Upper lobe of left lung (tissue), 6 donors: ENCODE results near the gene OPRM1. TPM values are rescaled to one million over a fixed set of nuclear protein-coding genes. Genes with fewer than 3 reads are reported as not detected.

Experiments
- ATAC-seq, 2 donors: fragments of 200-7000 bp; cut with Tn5 transposase; one replicate each; pipeline ENCODE4 v1.9.1; 2022; ENCODE audit warnings: mild to moderate bottlenecking in 2 of 2, moderate library complexity in 2 of 2; ENCODE audit not compliant: low FRiP score in 2 of 2
- DNase-seq, 2 donors: peaks; one replicate each; pipeline ENCODE4 v3.0.0-alpha.2; 2019 to 2020
- H3K27ac ChIP-seq, 4 donors: fragments of 200-600 bp; sonication (generic); one replicate each; pipeline ENCODE4 v1.5.1; 2016 to 2019
- H3K27me3 ChIP-seq, 4 donors: fragments of 200-600 bp; sonication (generic); one replicate each; pipeline ENCODE4 v1.5.1; 2017 to 2019
- H3K36me3 ChIP-seq, 4 donors: fragments of 200-600 bp; sonication (generic); one replicate each; pipeline ENCODE4 v1.5.1; 2016 to 2019
- H3K4me1 ChIP-seq, 4 donors: fragments of 200-600 bp; sonication (generic); one replicate each; pipeline ENCODE4 v1.5.1; 2018 to 2019
- H3K4me3 ChIP-seq, 4 donors: fragments of 200-600 bp; sonication (generic); one replicate each; pipeline ENCODE4 v1.5.1; 2017 to 2019; ENCODE audit warnings: mild to moderate bottlenecking in 2 of 4, moderate library complexity in 1 of 4
- H3K9me3 ChIP-seq, 4 donors: fragments of 200-600 bp; sonication (generic); one replicate each; pipeline ENCODE4 v1.5.1; 2018 to 2019
- EP300 ChIP-seq, 4 donors: sonication (generic); formaldehyde crosslinking; IDR thresholded peaks; one replicate each; pipeline ENCODE4 v1.5.1; 2017; ENCODE audit warnings: antibody characterized with exemption in 4 of 4, control low read depth in 2 of 4
- POLR2A ChIP-seq, 4 donors: fragments of 450-650 bp; IDR thresholded peaks; one replicate each; pipeline ENCODE4 v1.5.1; 2016 to 2017; ENCODE audit warnings: antibody characterized with exemption in 4 of 4, mild to moderate bottlenecking in 2 of 4
- POLR2AphosphoS5 ChIP-seq, 2 donors: sonication (generic); formaldehyde crosslinking; IDR thresholded peaks; one replicate each; pipeline ENCODE4 v1.5.1; 2017; ENCODE audit warnings: antibody characterized with exemption in 2 of 2
- WGBS, 2 donors: methylation state at CpG; one replicate each; pipeline ENCODE4 v1.1.5; 2017 to 2018; 5-methylcytosine and 5-hydroxymethylcytosine counted together
- total RNA-seq, 6 donors: library from RNA; depleted of rRNA in 4 of 6; stranded (reverse); fragments of >200 nt in 4 of 6; gene quantifications; one replicate each; pipeline versions ENCODE4 v1.1.0 to v1.2.1, GENCODE V29; 2016 to 2021
- TF ChIP-seq, protein P1 (sequence below), 6 experiments: fragments of 450-650 bp in 4 of 6; fragments of 200-600 bp in 2 of 6; sonication (generic) in 2 of 6; IDR thresholded peaks; one replicate each; pipeline ENCODE4 v1.5.1; 2016 to 2019; ENCODE audit warnings: antibody characterized with exemption in 6 of 6
- donor health status: DM: no; HTN: no; CAD: no; lungs with moderate emphysema.
- donor health status: DM: no; HTN: yes; CAD: no; lungs with severe emphysema.

OPRM1 gene
- total RNA-seq, 6 donors from 2014 or later = not detected

GRCh38 chr6:154058963-154059680, 20.1 kb downstream of the OPRM1 start:
- no peak for DNase-seq
- Histone ChIP-seq H3K4me3 (no peak overlapping the region), H3K27me3 (no peaks in the 10 kb centered on the region), H3K36me3 (no peaks in the 10 kb centered on the region), H3K9me3 (no peaks in the 10 kb centered on the region), H3K27ac (no peak overlapping the region), H3K4me1 (no peaks in the 10 kb centered on the region)
- TF ChIP-seq, protein P1, sequence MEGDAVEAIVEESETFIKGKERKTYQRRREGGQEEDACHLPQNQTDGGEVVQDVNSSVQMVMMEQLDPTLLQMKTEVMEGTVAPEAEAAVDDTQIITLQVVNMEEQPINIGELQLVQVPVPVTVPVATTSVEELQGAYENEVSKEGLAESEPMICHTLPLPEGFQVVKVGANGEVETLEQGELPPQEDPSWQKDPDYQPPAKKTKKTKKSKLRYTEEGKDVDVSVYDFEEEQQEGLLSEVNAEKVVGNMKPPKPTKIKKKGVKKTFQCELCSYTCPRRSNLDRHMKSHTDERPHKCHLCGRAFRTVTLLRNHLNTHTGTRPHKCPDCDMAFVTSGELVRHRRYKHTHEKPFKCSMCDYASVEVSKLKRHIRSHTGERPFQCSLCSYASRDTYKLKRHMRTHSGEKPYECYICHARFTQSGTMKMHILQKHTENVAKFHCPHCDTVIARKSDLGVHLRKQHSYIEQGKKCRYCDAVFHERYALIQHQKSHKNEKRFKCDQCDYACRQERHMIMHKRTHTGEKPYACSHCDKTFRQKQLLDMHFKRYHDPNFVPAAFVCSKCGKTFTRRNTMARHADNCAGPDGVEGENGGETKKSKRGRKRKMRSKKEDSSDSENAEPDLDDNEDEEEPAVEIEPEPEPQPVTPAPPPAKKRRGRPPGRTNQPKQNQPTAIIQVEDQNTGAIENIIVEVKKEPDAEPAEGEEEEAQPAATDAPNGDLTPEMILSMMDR (IDR thresholded peaks at IDR 0.05) = no peak
- no peak for TF ChIP-seq POLR2AphosphoS5 (IDR thresholded peaks at IDR 0.05)
- TF ChIP-seq POLR2A (IDR thresholded peaks at IDR 0.05) = no peak
- TF ChIP-seq EP300 (IDR thresholded peaks at IDR 0.05) = no peak
- WGBS, 2 donors = 71 to 78% methylated on average over 4 of the region's 4 CpGs
- ATAC-seq = no peak

DNA sequence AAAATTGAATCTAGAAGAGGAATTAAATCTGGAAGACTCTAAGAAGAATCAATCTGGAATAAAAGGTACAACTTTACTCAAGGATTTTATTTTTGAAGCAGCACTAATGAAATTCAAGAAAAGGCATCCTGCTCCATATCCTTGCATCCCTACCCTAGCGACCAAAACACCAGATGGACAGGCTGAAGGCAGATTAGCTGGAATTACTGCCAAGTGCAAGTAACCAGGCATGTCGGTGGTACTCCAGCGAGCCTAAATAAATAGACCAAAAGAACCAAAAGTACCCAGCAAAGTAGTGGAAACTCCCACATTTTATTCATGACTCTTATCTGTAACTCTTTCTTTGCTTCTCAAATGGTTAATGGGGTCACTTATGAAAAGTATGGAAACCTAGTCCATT, 21.0 kb downstream of the OPRM1 start:
- ATAC-seq (no peak), DNase-seq (no peak)
- no peaks in the 10 kb centered on the region for H3K27me3 ChIP-seq
- no peaks in the 10 kb centered on the region for H3K36me3 ChIP-seq
- H3K4me3 ChIP-seq = no peak overlapping the region
- no peaks in the 10 kb centered on the region for H3K9me3 ChIP-seq
- 72 to 81% methylated on average over 3 of the region's 3 CpGs for WGBS, 2 donors
- TF ChIP-seq EP300 (IDR thresholded peaks at IDR 0.05) = no peak
- TF ChIP-seq, protein P1 (IDR thresholded peaks at IDR 0.05) = no peak
- TF ChIP-seq POLR2AphosphoS5 (IDR thresholded peaks at IDR 0.05) = no peak
- no peak for TF ChIP-seq POLR2A (IDR thresholded peaks at IDR 0.05)
- no peaks in the 10 kb centered on the region for H3K4me1 ChIP-seq
- no peak overlapping the region for H3K27ac ChIP-seq

DNA sequence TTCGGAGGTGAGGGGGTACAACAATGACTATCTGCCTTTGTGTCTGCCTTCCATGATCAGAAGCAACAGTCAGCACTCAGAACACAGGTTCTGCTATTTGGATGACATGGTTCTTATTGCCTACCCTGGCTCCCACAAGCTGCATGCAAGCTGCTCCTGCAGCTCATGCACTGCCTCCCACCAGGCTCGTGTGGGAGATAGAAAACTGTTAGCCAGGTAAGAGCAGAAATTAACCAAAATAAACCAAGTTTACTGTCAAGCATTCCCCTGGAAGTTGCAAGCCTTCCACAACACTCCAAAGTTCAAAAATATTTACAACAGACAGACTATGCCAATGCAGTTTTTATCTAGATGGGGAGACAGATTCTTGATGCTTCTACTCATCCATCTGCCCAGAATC, 31.0 kb downstream of the OPRM1 start:
- Histone ChIP-seq H3K27me3 (no peaks in the 10 kb centered on the region), H3K36me3 (no peaks in the 10 kb centered on the region), H3K27ac (no peak overlapping the region), H3K4me1 (no peaks in the 10 kb centered on the region), H3K4me3 (no peak overlapping the region), H3K9me3 (no peaks in the 10 kb centered on the region)
- TF ChIP-seq POLR2AphosphoS5 (IDR thresholded peaks at IDR 0.05) (no peak), POLR2A (IDR thresholded peaks at IDR 0.05) (no peak), EP300 (IDR thresholded peaks at IDR 0.05) (no peak)
- TF ChIP-seq, protein P1 (IDR thresholded peaks at IDR 0.05) = no peak
- DNase-seq (no peak), ATAC-seq (no peak)
- 47 to 70% methylated on average over 2 of the region's 2 CpGs for WGBS, 2 donors

- Histone ChIP-seq H3K36me3 (no peaks in the 10 kb centered on the region), H3K9me3 (no peaks in the 10 kb centered on the region), H3K27ac (no peak overlapping the region), H3K4me1 (no peaks in the 10 kb centered on the region), H3K27me3 (no peaks in the 10 kb centered on the region), H3K4me3 (no peak overlapping the region)
- ATAC-seq (no peak), DNase-seq (no peak)
- TF ChIP-seq EP300 (IDR thresholded peaks at IDR 0.05) = no peak
- no peak for TF ChIP-seq POLR2AphosphoS5 (IDR thresholded peaks at IDR 0.05)
- 84 to 86% methylated on average over 1 of the region's 1 CpG for WGBS, 2 donors
These were observed 31.6 kb downstream of the OPRM1 start for GRCh38 chr6:154070657-154071056.

GRCh38 chr6:154071236-154071635, 32.2 kb downstream of the OPRM1 start:
- H3K9me3 ChIP-seq = no peaks in the 10 kb centered on the region
- no peak overlapping the region for H3K4me3 ChIP-seq
- ATAC-seq (no peak), DNase-seq (no peak)
- no peaks in the 10 kb centered on the region for H3K36me3 ChIP-seq
- TF ChIP-seq, protein P1 (IDR thresholded peaks at IDR 0.05) = no peak
- TF ChIP-seq POLR2A (IDR thresholded peaks at IDR 0.05) (no peak), POLR2AphosphoS5 (IDR thresholded peaks at IDR 0.05) (no peak), EP300 (IDR thresholded peaks at IDR 0.05) (no peak)
- no peaks in the 10 kb centered on the region for H3K27me3 ChIP-seq
- H3K27ac ChIP-seq = no peak overlapping the region
- WGBS, 2 donors = 65 to 79% methylated on average over 1 of the region's 1 CpG
- H3K4me1 ChIP-seq = no peaks in the 10 kb centered on the region
